ENCODE measurements around the gene MRPS11.

DNA sequence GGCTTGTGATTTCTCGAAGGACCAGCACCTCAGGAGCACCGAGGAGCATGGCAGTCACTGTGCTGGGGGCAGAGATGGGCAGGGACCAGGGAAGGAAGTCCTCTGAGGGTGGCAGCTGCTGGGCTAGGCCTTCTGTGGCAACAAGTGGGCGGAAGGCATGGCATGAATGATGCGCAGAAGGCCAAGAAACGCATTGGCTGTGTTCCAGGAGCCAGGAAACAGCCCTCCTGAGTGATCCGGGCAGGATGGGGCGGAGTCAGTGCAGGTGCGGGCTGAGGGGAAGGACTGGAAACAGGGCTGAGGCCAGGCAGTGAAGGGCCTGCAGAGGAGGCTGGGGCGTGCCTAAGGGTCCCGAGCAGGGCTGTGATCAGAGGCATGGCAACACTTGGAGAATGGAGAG, 23.6 kb downstream of the MRPS11 start:
- no peak for TF ChIP-seq EZH2 (IDR thresholded peaks at IDR 0.05; ENCODE audit: borderline replicate concordance, low read depth, low read length, severe bottlenecking)
- TF ChIP-seq, protein P1, sequence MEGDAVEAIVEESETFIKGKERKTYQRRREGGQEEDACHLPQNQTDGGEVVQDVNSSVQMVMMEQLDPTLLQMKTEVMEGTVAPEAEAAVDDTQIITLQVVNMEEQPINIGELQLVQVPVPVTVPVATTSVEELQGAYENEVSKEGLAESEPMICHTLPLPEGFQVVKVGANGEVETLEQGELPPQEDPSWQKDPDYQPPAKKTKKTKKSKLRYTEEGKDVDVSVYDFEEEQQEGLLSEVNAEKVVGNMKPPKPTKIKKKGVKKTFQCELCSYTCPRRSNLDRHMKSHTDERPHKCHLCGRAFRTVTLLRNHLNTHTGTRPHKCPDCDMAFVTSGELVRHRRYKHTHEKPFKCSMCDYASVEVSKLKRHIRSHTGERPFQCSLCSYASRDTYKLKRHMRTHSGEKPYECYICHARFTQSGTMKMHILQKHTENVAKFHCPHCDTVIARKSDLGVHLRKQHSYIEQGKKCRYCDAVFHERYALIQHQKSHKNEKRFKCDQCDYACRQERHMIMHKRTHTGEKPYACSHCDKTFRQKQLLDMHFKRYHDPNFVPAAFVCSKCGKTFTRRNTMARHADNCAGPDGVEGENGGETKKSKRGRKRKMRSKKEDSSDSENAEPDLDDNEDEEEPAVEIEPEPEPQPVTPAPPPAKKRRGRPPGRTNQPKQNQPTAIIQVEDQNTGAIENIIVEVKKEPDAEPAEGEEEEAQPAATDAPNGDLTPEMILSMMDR (IDR thresholded peaks at IDR 0.05; ENCODE audit: borderline replicate concordance, extremely low read depth, low read length, poor library complexity, severe bottlenecking) = no peak

Data from DND-41 (cell line).